Adipocyte (in vitro differentiated cells): ENCODE data around the gene RPS16.
"Not testable (repeated sequence)": the region's sequence is repeated elsewhere in the genome, so short reads cannot be mapped to it uniquely, and the experiment has no call there.

ENCODE experiments used
- DNase-seq: peaks from one replicate; pipeline ENCODE4 v3.0.0-alpha.2; 2015; ENCODE audit warnings: low read depth
- H3K27me3 ChIP-seq: replicated peaks from 2 replicates; pipeline ENCODE4 v1.7.0; 2013; ENCODE audit warnings: mild to moderate bottlenecking, low read length, moderate library complexity; ENCODE audit not compliant: control insufficient read depth, insufficient read depth
- H3K36me3 ChIP-seq: 2 replicates; pipeline ENCODE4 v1.7.0; 2013; ENCODE audit warnings: low read length, mild to moderate bottlenecking, moderate library complexity; ENCODE audit not compliant: control insufficient read depth, insufficient read depth, severe bottlenecking
- H3K4me1 ChIP-seq: 2 replicates; pipeline ENCODE4 v1.7.0; 2013; ENCODE audit warnings: mild to moderate bottlenecking, low read length, moderate library complexity; ENCODE audit not compliant: control insufficient read depth, insufficient read depth
- H3K4me3 ChIP-seq: 2 replicates; pipeline ENCODE4 v1.7.0; 2013; ENCODE audit warnings: mild to moderate bottlenecking, low read length, moderate library complexity
- H3K9ac ChIP-seq: 2 replicates; pipeline ENCODE4 v1.7.0; 2013; ENCODE audit warnings: mild to moderate bottlenecking, low read length, moderate library complexity
- H3K9me3 ChIP-seq: 2 replicates; pipeline ENCODE4 v1.7.0; 2013; ENCODE audit warnings: mild to moderate bottlenecking, low read length, moderate library complexity; ENCODE audit not compliant: control insufficient read depth

The RPS16 gene

DNA sequence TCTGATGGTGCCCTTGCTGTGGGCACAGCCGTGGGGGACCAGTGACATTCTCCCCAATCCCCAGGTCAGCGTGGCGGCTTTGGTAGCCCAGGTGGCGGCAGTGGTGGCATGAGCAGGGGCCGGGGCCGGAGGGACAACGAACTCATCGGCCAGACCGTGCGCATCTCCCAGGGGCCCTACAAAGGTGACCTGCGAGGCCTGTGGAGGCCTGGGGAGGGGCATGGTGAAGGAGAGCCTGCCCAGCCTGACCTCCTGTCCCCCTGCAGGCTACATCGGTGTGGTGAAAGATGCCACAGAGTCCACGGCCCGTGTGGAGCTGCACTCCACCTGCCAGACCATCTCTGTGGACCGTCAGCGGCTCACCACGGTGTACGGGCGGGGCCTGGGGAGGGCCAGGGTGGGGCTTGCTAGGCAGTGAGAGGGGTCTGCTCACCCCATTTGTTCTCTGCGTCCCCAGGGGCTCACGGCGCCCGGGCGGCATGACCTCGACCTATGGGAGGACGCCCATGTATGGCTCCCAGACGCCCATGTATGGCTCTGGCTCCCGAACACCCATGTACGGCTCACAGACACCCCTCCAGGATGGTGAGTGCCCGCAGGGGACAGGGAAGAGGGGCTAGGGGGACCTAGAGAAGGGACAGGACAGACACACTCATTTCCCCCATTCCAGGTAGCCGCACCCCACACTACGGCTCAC lies 37.1 kb upstream of the RPS16 start:
- peaks cover 87% of the 10 kb centered on the region for H3K36me3 ChIP-seq
- H3K27me3 ChIP-seq = no peaks in the 10 kb centered on the region
- H3K4me3 ChIP-seq = no peak overlapping the region
- H3K9ac ChIP-seq = no peak overlapping the region
- no peak for DNase-seq
- H3K9me3 ChIP-seq = no peaks in the 10 kb centered on the region
- H3K4me1 ChIP-seq = no peaks in the 10 kb centered on the region

DNA sequence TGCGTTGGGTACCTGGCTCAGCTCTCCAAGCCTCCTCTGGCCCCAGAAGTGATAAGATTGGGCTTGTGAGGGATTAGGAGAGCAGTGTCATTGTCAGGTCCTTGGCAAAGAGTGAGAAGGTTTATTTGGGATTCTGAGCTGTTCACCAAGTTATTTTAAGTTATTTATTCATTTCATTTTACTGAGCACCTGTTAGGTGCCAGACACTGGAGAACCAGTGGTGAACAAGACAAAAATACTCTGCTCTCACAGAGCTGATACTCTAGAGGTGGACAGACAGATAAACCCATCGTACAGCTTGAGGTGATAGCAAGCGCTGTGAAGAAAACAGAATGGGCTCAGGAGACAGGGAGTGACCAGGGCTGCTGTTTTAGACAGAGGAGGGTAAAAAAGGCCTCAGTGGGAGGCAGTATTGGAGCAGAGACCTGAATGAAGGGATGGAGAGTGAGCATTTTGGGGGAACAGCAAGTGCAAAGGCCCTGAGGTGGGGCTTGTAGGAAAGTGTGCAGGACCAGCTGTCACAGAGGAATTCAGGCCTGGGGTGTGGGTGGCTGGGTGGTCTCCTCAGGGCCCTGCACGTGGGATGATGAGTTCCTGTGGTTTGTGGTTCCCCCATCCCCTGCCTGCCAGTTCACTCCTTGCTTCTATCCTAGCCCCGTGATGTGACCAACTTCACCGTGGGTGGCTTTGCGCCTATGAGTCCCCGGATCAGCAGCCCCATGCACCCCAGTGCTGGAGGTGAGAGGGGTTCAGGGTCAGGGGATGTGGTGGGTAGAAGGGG lies 36.2 kb upstream of the RPS16 start:
- no peak for DNase-seq
- H3K36me3 ChIP-seq = peaks cover 96% of the 10 kb centered on the region

DNA sequence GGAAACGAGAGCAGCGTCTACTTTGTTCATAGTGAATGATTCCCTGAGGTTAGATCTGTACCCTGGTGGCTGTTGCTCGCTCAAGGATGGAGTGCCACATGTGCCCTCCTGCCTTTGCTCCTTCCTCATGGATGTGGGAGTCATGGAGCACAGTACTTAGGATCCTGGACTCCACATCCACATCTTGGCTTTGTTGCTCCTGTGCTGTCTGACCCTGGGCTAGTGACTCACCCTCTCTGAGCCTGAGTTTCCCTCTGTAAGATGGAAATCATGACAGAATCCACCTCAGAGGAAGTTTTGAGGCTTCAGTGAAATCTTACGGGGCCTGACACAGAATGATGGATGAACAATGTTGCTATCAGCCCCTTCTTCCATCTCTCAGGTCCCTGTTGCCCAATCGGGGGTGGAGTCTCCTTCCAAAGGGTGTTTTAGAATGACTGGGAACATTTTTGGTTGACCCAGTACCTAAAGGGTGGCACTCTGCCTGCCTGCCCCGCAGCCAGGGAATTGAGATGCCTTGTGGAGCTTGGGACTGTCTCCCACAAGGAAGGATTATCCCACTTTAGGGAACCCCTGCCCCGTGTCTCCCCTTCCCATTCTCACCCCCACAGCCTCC lies 35.1 kb upstream of the RPS16 start:
- DNase-seq = no peak
- no peak overlapping the region for H3K9ac ChIP-seq
- H3K36me3 ChIP-seq = peaks cover 96% of the 10 kb centered on the region
- H3K4me3 ChIP-seq = no peak overlapping the region
- H3K27me3 ChIP-seq = no peaks in the 10 kb centered on the region
- H3K9me3 ChIP-seq = no peaks in the 10 kb centered on the region
- H3K4me1 ChIP-seq = no peaks in the 10 kb centered on the region

More for the DNA sequence above, 36.2 kb upstream of the RPS16 start:
- Histone ChIP-seq H3K27me3 (no peaks in the 10 kb centered on the region), H3K4me3 (no peak overlapping the region), H3K9ac (no peak overlapping the region), H3K4me1 (no peaks in the 10 kb centered on the region), H3K9me3 (no peaks in the 10 kb centered on the region)

DNA sequence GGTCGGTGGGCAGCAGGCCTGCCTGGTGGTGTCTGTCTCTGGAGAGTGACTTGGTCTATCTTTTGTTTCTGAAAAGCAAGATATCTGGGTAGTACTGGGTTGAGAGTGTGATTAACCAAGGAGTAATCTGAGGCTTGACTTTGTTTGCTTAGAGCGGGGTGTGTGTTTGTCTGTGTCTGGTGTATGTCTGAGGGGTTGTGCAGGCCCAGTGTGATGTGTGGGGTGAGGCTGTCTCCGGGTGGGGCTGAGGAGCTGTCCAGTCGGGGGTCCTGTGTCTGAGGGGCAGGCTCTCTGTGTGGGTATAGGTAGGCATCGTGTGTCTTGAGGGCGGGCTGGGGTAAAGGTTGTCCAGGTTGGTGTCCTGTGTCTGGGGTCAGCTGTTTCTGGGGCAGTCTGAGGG lies 33.8 kb upstream of the RPS16 start:
- no peak for DNase-seq

DNA sequence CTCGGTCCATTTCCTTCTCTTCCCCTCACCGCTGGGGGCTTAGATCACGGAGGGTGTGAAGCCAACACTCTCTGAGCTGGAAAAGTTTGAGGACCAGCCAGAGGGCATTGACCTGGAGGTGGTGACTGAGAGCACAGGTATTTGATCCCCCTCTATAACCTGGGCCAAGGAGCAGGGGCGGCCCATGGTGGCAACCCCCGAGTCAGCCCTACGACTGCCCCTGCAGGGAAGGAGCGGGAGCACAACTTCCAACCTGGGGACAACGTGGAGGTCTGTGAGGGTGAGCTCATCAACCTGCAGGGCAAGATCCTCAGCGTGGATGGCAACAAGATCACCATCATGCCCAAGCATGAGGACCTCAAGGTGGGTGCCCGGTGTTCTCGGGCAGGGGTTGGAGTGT lies 33.3 kb upstream of the RPS16 start:
- Histone ChIP-seq H3K9ac (no peak overlapping the region), H3K36me3 (peaks cover 99% of the 10 kb centered on the region)

More for the DNA sequence above, 33.8 kb upstream of the RPS16 start:
- peaks cover 99% of the 10 kb centered on the region for H3K36me3 ChIP-seq
- no peaks in the 10 kb centered on the region for H3K27me3 ChIP-seq
- no peak overlapping the region for H3K9ac ChIP-seq
- H3K4me3 ChIP-seq = no peak overlapping the region
- no peaks in the 10 kb centered on the region for H3K4me1 ChIP-seq
- no peaks in the 10 kb centered on the region for H3K9me3 ChIP-seq

DNA sequence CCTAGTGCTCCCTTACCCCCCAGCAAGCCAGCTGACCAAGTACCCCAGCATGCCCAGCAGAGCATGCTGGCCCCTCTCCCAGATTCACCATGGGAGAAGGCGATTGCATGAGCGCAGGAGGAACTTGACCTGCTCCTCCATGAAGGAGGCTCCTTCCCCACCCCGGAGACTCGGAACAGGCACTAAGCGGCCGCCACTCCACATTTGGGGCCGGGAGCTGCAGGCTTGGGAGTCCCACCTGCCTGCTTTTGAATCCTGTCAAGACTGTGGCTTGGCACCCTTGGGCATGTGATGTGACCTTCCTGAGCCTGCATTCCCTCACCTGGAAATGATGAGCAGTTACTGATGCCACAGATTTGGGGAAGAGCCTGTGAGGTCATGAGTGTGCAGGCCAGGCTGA lies 32.2 kb upstream of the RPS16 start:
- Histone ChIP-seq H3K9ac (no peak overlapping the region), H3K4me3 (no peak overlapping the region), H3K36me3 (peaks cover 98% of the 10 kb centered on the region), H3K9me3 (no peaks in the 10 kb centered on the region), H3K4me1 (no peaks in the 10 kb centered on the region), H3K27me3 (no peaks in the 10 kb centered on the region)
- DNase-seq = no peak

More for the DNA sequence above, 33.3 kb upstream of the RPS16 start:
- H3K4me3 ChIP-seq = no peak overlapping the region
- no peaks in the 10 kb centered on the region for H3K27me3 ChIP-seq
- H3K4me1 ChIP-seq = no peaks in the 10 kb centered on the region
- no peaks in the 10 kb centered on the region for H3K9me3 ChIP-seq
- no peak for DNase-seq

DNA sequence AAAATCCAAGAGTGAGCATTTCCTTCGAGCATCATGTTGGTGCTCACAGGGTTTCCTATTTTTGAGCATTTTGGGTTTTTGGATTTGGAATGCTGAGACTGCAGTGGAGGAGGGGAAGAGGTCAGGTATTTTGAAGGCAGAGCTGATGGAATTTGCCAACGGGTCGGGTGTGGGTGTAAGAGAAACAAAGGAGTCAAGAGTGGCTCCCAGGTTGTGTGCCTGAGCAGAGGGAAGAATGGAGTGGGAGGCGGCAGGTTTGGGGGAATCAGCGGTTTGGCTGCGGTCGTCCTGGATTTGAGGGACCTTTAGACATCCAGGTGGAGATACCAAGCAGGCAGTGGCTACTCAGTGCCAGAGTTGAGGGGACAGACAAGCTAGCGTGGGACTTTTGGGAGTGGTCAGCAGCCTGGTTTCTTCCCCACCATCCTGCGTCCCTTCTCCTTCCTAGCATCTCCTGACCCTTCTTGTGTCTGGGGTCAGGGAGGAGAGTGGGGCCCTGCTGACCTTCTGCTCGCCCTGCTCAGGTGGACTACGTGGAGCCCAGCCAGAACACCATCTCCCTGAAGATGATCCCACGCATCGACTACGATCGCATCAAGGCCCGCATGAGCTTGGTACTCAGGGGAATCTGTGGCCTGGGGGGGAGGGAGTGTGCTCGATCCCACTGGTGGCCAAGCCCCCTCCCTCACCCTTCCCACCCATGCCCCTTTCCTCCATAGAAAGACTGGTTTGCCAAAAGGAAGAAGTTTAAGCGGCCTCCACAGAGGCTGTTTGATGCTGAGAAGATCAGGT lies 30.4 kb upstream of the RPS16 start:
- H3K4me3 ChIP-seq = no peak overlapping the region
- no peaks in the 10 kb centered on the region for H3K27me3 ChIP-seq
- DNase-seq = no peak
- H3K36me3 ChIP-seq = peaks cover 89% of the 10 kb centered on the region
- no peaks in the 10 kb centered on the region for H3K9me3 ChIP-seq
- H3K9ac ChIP-seq = no peak overlapping the region
- H3K4me1 ChIP-seq = no peaks in the 10 kb centered on the region

DNA sequence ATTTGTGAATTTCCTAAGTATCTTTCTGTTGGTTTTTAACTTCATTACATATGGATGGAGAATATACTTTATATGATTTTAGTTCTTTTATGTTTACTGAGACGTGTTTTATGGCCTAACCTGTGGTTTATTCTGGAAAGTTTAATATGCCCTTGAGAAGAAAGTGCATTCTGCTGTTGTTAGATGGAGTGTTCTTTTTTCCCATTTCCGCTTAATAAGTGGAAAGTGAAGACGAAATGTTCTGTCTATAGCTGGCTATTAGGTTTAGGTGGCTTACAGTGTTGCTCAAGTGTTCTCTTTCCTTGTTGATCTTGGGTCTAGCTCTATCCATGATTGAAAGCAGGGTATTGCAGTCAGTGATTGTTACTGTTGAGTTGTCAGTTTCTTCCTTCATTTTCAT lies 27.7 kb upstream of the RPS16 start:
- Histone ChIP-seq H3K36me3 (peaks cover 89% of the 10 kb centered on the region), H3K27me3 (no peaks in the 10 kb centered on the region), H3K4me1 (no peaks in the 10 kb centered on the region), H3K4me3 (no peak overlapping the region), H3K9me3 (no peaks in the 10 kb centered on the region), H3K9ac (no peak overlapping the region)
- DNase-seq = no peak

DNA sequence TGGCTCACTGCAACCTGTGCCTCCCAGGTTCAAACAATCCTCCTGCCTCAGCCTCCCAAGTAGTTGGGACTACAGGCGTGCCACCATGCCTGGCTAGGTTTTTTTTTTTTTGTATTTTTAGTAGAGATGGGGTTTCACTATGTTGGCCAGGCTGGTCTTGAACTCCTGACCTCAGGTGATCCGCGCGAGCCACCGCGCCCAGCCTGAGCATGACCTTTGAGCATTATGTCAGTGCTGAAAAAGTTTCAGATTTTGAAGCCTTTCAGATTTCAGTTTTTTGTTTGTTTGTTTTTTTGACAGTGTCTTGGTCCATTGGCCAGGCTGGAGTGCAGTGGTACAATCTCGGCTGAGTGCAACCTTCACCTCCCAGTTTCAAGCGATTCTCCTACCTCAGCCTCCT lies 15.5 kb upstream of the RPS16 start:
- H3K9me3 ChIP-seq, H3K9ac ChIP-seq, H3K4me3 ChIP-seq, DNase-seq, H3K27me3 ChIP-seq: not testable (repeated sequence)
- Histone ChIP-seq H3K4me1 (peaks cover 19% of the 10 kb centered on the region), H3K36me3 (peaks cover 25% of the 10 kb centered on the region)

DNA sequence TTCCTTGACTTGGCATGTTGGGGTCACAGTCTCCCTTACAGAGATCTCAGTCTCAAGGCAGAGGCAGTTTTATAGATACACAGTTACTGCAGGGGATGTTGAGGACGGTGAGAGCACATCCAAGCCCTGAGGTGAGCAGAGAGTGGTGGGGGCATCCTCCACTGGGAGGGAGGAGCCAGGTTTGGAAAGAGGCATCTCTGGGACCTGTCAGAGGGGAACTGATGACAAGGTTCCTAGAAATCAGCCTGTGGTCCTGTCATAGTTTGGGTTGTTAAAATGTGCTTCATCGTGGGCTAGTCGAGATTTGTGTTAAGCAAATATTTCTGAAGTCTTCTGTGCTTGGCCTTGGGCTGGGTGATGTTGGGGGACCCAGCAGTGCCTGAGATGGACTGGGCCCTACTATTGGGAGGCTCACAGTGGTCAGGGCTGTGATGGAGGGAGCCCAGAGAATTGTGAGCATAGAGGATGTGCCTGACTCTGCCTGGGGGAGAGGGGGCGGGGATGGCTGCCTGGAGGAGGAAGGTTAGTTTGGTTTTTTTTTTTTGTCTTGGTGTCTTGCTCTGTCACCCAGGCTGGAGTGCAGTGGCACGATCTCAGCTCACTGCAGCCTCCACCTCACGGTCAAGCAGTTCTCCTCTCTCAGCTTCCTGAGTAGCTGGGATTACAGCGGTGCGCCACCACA lies 13.5 kb upstream of the RPS16 start:
- H3K27me3 ChIP-seq = no peaks in the 10 kb centered on the region
- H3K36me3 ChIP-seq = peaks cover 19% of the 10 kb centered on the region

More for the DNA sequence above, 13.5 kb upstream of the RPS16 start:
- Histone ChIP-seq H3K4me3 (no peak overlapping the region), H3K4me1 (peaks cover 27% of the 10 kb centered on the region), H3K9ac (no peak overlapping the region), H3K9me3 (no peaks in the 10 kb centered on the region)
- DNase-seq = no peak
